B cell (primary cell): ENCODE measurements around the gene TOR1AIP2.

Experiments used
- CTCF ChIP-seq: fragments of 200-600 bp; IDR thresholded peaks from one replicate; pipeline ENCODE4 v1.8.0; 2022; ENCODE audit warnings: antibody characterized with exemption, mild to moderate bottlenecking
- EZH2 ChIP-seq: IDR thresholded peaks from 2 replicates; pipeline ENCODE4 v1.6.1; 2012; ENCODE audit warnings: borderline replicate concordance, low read depth, mild to moderate bottlenecking, moderate library complexity, low read length; ENCODE audit not compliant: insufficient read depth, poor library complexity, severe bottlenecking

- TF ChIP-seq CTCF (no peak), EZH2 (no peak)
Observed at GRCh38 chr1:179820226-179820970, 57.2 kb downstream of the TOR1AIP2 start.
